ENCODE results near the gene F3.

Gene F3

DNA sequence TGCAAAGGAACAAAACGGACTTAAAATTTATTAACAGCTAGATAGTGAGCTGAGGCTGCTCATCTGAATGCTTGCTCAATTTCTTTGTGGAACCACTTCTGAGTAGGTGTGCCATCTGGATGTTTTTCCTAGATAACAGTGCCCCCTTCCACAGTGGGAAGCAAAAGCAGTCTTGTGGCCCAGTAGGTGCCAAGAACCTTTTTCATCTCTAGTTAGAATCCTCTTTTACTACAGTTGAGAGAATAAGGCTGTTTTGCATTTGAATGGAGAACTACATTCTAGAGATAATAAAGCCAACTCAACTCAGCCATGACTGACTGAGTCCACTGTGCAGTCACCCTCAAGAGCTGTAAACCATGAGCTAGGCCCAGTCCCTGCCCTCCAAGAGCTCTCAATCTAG lies 13.3 kb downstream of the F3 start:
- TF ChIP-seq EZH2phosphoT487 (IDR thresholded peaks at IDR 0.05; ENCODE audit: low read depth), result no peak
- TF ChIP-seq, protein P1, sequence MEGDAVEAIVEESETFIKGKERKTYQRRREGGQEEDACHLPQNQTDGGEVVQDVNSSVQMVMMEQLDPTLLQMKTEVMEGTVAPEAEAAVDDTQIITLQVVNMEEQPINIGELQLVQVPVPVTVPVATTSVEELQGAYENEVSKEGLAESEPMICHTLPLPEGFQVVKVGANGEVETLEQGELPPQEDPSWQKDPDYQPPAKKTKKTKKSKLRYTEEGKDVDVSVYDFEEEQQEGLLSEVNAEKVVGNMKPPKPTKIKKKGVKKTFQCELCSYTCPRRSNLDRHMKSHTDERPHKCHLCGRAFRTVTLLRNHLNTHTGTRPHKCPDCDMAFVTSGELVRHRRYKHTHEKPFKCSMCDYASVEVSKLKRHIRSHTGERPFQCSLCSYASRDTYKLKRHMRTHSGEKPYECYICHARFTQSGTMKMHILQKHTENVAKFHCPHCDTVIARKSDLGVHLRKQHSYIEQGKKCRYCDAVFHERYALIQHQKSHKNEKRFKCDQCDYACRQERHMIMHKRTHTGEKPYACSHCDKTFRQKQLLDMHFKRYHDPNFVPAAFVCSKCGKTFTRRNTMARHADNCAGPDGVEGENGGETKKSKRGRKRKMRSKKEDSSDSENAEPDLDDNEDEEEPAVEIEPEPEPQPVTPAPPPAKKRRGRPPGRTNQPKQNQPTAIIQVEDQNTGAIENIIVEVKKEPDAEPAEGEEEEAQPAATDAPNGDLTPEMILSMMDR (IDR thresholded peaks at IDR 0.05; ENCODE audit: low read depth, low read length), result no peak

DNA sequence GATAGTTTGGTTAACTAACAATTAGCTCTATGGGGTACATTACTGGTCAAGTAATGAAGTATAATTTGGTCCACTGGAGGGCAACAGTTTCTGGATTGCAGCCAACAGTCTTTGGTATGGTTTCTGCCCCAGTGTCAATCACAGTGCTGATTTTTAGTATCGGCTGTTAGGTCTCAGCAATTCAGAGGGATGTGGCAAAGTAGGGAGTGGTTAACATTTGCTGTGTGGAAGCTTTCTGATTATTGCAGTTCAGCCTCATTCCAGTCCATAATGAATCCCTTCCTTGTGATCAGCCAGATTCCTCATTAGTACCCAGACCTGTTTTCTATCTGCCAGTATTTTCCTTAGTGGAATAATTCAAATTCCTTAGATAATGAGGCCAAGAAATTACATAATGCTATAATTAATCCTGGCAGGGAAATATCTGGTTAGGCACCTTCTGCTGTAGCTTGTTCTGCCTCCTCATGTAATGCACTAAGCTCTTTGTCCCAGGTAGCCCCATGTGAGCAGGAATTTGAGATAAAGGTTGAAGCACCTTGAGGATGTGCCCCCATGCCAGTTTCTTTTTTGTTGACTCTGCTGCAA lies 14.0 kb downstream of the F3 start:
- no peak for TF ChIP-seq EZH2phosphoT487 (IDR thresholded peaks at IDR 0.05; ENCODE audit: low read depth)
- TF ChIP-seq, protein P1 (IDR thresholded peaks at IDR 0.05; ENCODE audit: low read depth, low read length), result no peak
- H3K9ac ChIP-seq (ENCODE audit: low read length), result no peak overlapping the region
- H3K4me3 ChIP-seq (ENCODE audit: low read length), result no peak overlapping the region

More for the DNA sequence above, 13.3 kb downstream of the F3 start:
- Histone ChIP-seq H3K4me3 (ENCODE audit: low read length) (no peak overlapping the region), H3K9me3 (ENCODE audit: insufficient read depth, low read length) (no peaks in the 10 kb centered on the region), H3K4me1 (ENCODE audit: low read length) (no peaks in the 10 kb centered on the region), H2AFZ (ENCODE audit: low read depth, low read length) (no peak overlapping the region), H3K27ac (ENCODE audit: low read length) (no peak overlapping the region), H3K79me2 (ENCODE audit: low read length) (no peaks in the 10 kb centered on the region), H3K9ac (ENCODE audit: low read length) (no peak overlapping the region), H3K36me3 (replicated peaks; ENCODE audit: low read depth, low read length) (no peaks in the 10 kb centered on the region), H4K20me1 (ENCODE audit: insufficient read depth, low read length) (no peaks in the 10 kb centered on the region), H3K4me2 (ENCODE audit: low read length) (no peak overlapping the region), H3K27me3 (ENCODE audit: low read depth, low read length) (no peaks in the 10 kb centered on the region)

DNA sequence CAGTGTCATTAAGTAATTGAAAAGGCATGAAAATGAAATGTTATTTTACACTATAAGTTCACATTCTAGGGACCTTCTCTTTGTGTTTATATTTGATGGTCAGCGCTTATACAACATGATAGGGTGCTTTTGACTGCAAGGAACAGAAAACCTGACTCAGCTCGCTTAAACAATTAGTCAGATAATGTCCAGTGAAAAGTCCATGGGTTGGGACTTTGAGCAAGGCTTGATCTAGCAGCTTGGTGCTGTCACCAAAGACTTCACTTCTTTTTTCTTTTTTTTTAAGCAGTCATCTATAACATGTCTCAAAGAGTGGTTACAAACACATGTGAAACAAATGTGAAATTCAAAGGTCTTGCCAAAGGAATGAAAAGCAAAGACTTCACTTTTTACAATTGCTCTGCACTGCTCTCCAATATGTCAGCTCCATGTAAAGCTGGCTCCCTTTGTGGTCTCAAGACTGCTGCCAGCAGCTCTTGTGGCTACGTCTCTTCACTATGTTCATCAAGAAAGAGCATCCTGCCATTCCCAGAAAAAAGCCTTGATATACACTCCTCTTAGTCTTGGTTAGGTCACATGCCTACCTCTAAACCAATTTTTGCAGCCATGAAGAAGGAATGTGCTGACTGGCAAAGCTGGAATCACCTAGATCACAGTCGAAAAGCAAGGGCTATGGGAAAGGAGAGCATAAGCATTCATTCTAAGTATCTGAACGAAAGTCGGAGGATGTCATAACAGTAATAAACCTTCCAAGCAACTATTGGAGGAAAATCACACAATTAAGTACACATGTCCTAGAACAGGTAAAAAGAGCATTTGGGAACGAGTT lies 15.2 kb downstream of the F3 start:
- Histone ChIP-seq H2AFZ (ENCODE audit: low read depth, low read length) (no peak overlapping the region), H3K36me3 (replicated peaks; ENCODE audit: low read depth, low read length) (no peaks in the 10 kb centered on the region), H3K4me3 (ENCODE audit: low read length) (no peak overlapping the region), H3K9ac (ENCODE audit: low read length) (no peak overlapping the region), H3K4me1 (ENCODE audit: low read length) (no peaks in the 10 kb centered on the region), H3K4me2 (ENCODE audit: low read length) (no peak overlapping the region), H4K20me1 (ENCODE audit: insufficient read depth, low read length) (no peaks in the 10 kb centered on the region), H3K9me3 (ENCODE audit: insufficient read depth, low read length) (no peaks in the 10 kb centered on the region), H3K27me3 (ENCODE audit: low read depth, low read length) (no peaks in the 10 kb centered on the region), H3K79me2 (ENCODE audit: low read length) (no peaks in the 10 kb centered on the region), H3K27ac (ENCODE audit: low read length) (no peak overlapping the region)
- TF ChIP-seq EZH2phosphoT487 (IDR thresholded peaks at IDR 0.05; ENCODE audit: low read depth), result no peak
- TF ChIP-seq, protein P1 (IDR thresholded peaks at IDR 0.05; ENCODE audit: low read depth, low read length), result no peak

More for the DNA sequence above, 14.0 kb downstream of the F3 start:
- Histone ChIP-seq H3K27me3 (ENCODE audit: low read depth, low read length) (no peaks in the 10 kb centered on the region), H3K4me2 (ENCODE audit: low read length) (no peak overlapping the region), H3K4me1 (ENCODE audit: low read length) (no peaks in the 10 kb centered on the region), H3K27ac (ENCODE audit: low read length) (no peak overlapping the region), H2AFZ (ENCODE audit: low read depth, low read length) (no peak overlapping the region), H4K20me1 (ENCODE audit: insufficient read depth, low read length) (no peaks in the 10 kb centered on the region), H3K9me3 (ENCODE audit: insufficient read depth, low read length) (no peaks in the 10 kb centered on the region), H3K79me2 (ENCODE audit: low read length) (no peaks in the 10 kb centered on the region), H3K36me3 (replicated peaks; ENCODE audit: low read depth, low read length) (no peaks in the 10 kb centered on the region)

DNA sequence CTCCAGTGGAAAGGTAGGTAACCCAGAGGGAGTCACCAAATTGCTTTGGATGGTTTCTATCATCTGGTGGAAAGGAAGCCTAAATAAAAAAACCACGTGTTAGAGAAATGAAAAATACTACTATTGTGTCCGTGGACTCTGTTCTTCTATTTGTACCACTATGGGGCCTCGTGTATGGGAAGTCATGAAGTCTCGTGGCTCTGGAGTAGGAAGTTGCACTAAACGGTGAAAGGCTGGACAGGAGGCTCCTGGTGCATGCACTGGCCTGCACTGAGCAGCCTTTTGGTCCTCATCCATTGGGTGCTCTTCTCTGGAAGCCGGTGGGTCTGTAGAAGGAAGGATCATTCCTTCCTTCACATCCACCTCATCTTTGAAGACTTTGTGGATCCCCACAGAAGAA lies 17.0 kb downstream of the F3 start:
- no peaks in the 10 kb centered on the region for H3K9me3 ChIP-seq (ENCODE audit: insufficient read depth, low read length)
- H4K20me1 ChIP-seq (ENCODE audit: insufficient read depth, low read length), result no peaks in the 10 kb centered on the region
- TF ChIP-seq EZH2phosphoT487 (IDR thresholded peaks at IDR 0.05; ENCODE audit: low read depth), result no peak
- TF ChIP-seq, protein P1 (IDR thresholded peaks at IDR 0.05; ENCODE audit: low read depth, low read length), result no peak
- H2AFZ ChIP-seq (ENCODE audit: low read depth, low read length), result no peak overlapping the region
- H3K27ac ChIP-seq (ENCODE audit: low read length), result no peak overlapping the region
- no peaks in the 10 kb centered on the region for H3K36me3 ChIP-seq (replicated peaks; ENCODE audit: low read depth, low read length)
- no peaks in the 10 kb centered on the region for H3K27me3 ChIP-seq (ENCODE audit: low read depth, low read length)
- no peaks in the 10 kb centered on the region for H3K4me1 ChIP-seq (ENCODE audit: low read length)
- no peak overlapping the region for H3K9ac ChIP-seq (ENCODE audit: low read length)
- H3K79me2 ChIP-seq (ENCODE audit: low read length), result no peaks in the 10 kb centered on the region
- H3K4me2 ChIP-seq (ENCODE audit: low read length), result no peak overlapping the region
- H3K4me3 ChIP-seq (ENCODE audit: low read length), result no peak overlapping the region

Measured in OCI-LY3 (cell line).